Keratinocyte (primary cell): Measurements from ENCODE around the gene PCDHGA6. TPM values are rescaled to one million over a fixed set of nuclear protein-coding genes. Genes with fewer than 3 reads are reported as not detected.

Experiments
- DNase-seq: peaks from one replicate; pipeline ENCODE4 v3.0.0-alpha.2; 2011; ENCODE audit warnings: low read depth, missing footprints, low spot score
- FAIRE-seq: peaks from 2 replicates; lab custom pipeline; 2011; peaks lifted over from hg19 to GRCh38; lab: Jason Lieb, UNC
- H2AFZ ChIP-seq: 2 replicates; pipeline ENCODE4 v1.6.0; 2012; ENCODE audit warnings: low read length, control low read depth, inconsistent platforms; ENCODE audit not compliant: control insufficient read depth
- H3K27ac ChIP-seq: 2 replicates; pipeline ENCODE4 v1.5.1; 2011; ENCODE audit warnings: low read length; ENCODE audit not compliant: control insufficient read depth, insufficient read depth
- H3K27me3 ChIP-seq: 3 replicates; pipeline ENCODE4 v1.6.0; 2011; ENCODE audit warnings: low read length; ENCODE audit not compliant: control insufficient read depth, insufficient read depth; ENCODE audit errors: extremely low read depth
- H3K36me3 ChIP-seq, 2 experiments: 2 replicates in 1 of 2; 3 replicates in 1 of 2; pipeline ENCODE4 v1.5.1; 2011; ENCODE audit warnings: low read length in 2 of 2, mild to moderate bottlenecking in 1 of 2; ENCODE audit not compliant: control insufficient read depth in 2 of 2, insufficient read depth in 2 of 2; ENCODE audit errors: extremely low read depth in 1 of 2
- H3K4me1 ChIP-seq: 3 replicates; pipeline ENCODE4 v1.5.1; 2011; ENCODE audit warnings: low read length; ENCODE audit not compliant: control insufficient read depth, insufficient read depth; ENCODE audit errors: extremely low read depth
- H3K4me2 ChIP-seq: 3 replicates; pipeline ENCODE4 v1.6.0; 2011; ENCODE audit warnings: low read depth, low read length; ENCODE audit not compliant: control insufficient read depth, insufficient read depth; ENCODE audit errors: extremely low read depth
- H3K4me3 ChIP-seq, 3 experiments: fragments of 200-600 bp in 1 of 3; sonication (generic) in 1 of 3; 2 replicates in 2 of 3; 3 replicates in 1 of 3; pipeline ENCODE4 v1.5.1; 2011 to 2016; ENCODE audit warnings: low read length in 3 of 3, mild to moderate bottlenecking in 3 of 3, control low read depth in 2 of 3, inconsistent platforms in 1 of 3, low read depth in 1 of 3, mixed read lengths in 1 of 3, mixed run types in 1 of 3, moderate library complexity in 1 of 3; ENCODE audit not compliant: control insufficient read depth in 2 of 3, insufficient read depth in 2 of 3; ENCODE audit errors: extremely low read depth in 1 of 3
- H3K79me2 ChIP-seq: 2 replicates; pipeline ENCODE4 v1.6.0; 2012; ENCODE audit warnings: low read length; ENCODE audit not compliant: control insufficient read depth, insufficient read depth
- H3K9ac ChIP-seq: 3 replicates; pipeline ENCODE4 v1.6.0; 2011; ENCODE audit warnings: low read length; ENCODE audit not compliant: control insufficient read depth, insufficient read depth; ENCODE audit errors: extremely low read depth
- H3K9me1 ChIP-seq: 3 replicates; pipeline ENCODE4 v1.6.0; 2011; ENCODE audit warnings: low read length; ENCODE audit not compliant: control insufficient read depth, insufficient read depth; ENCODE audit errors: extremely low read depth
- H3K9me3 ChIP-seq: 2 replicates; pipeline ENCODE4 v1.5.1; 2012; ENCODE audit warnings: low read depth, low read length; ENCODE audit not compliant: control insufficient read depth
- H4K20me1 ChIP-seq: 3 replicates; pipeline ENCODE4 v1.6.0; 2011; ENCODE audit warnings: low read length; ENCODE audit not compliant: control insufficient read depth, insufficient read depth; ENCODE audit errors: extremely low read depth
- EZH2 ChIP-seq: IDR thresholded peaks from one replicate; pipeline ENCODE4 v1.6.1; 2012; ENCODE audit warnings: inconsistent platforms, mild to moderate bottlenecking, low read length, moderate library complexity
- dilution Hi-C: fragments of 300-500 bp; cut with MboI; formaldehyde crosslinking; loops from one replicate; pipeline ENCODE4 v1.7.0; 2020; ENCODE audit warnings: low sequenced_read_pairs; ENCODE audit not compliant: extremely low pct_ligation_motif_present
- polyA minus RNA-seq, 3 experiments: library from RNA; depleted of rRNA, polyadenylated mRNA; stranded (reverse); fragments of >200 nt; gene quantifications; 1 replicate in 1 of 3; 2 replicates in 1 of 3; 3 replicates in 1 of 3; pipeline ENCODE4 v1.2.3, GENCODE V29; 2011
- polyA plus RNA-seq, 5 experiments: library from polyadenylated mRNA; depleted of rRNA in 3 of 5; stranded (reverse) in 3 of 5; stranded (forward) in 1 of 5; unstranded in 1 of 5; fragments of >200 nt; gene quantifications; 1 replicate in 1 of 5; 2 replicates in 3 of 5; 3 replicates in 1 of 5; pipeline versions ENCODE4 v1.2.1 to v1.2.3, GENCODE V29; 2011 to 2012; ENCODE audit warnings: missing spikeins in 2 of 5, low read depth in 1 of 5, low replicate concordance in 1 of 5
- TF ChIP-seq, protein P1 (sequence below), 3 experiments: IDR thresholded peaks in 1 of 3; conservative IDR thresholded peaks in 1 of 3; optimal IDR thresholded peaks in 1 of 3; 2 replicates in 2 of 3; 3 replicates in 1 of 3; pipeline versions ENCODE3 to v1.5.1; 2011; ENCODE audit warnings: low read length in 3 of 3, mild to moderate bottlenecking in 3 of 3, moderate library complexity in 2 of 3, control low read depth in 1 of 3, inconsistent platforms in 1 of 3; ENCODE audit not compliant: insufficient read depth in 2 of 3; ENCODE audit errors: extremely low read depth in 1 of 3

The PCDHGA6 gene
- polyA plus RNA-seq, result 0.16 to 0.36 TPM (median 0.28 TPM) in 3 replicates
- polyA plus RNA-seq (2011; ENCODE audit: low read depth), result 0.10 TPM
- polyA plus RNA-seq (2011; cell fraction: cytosol; rRNA removed), result 0.04 and 0.05 TPM in 2 replicates
- 0.82 and 1.0 TPM in 2 replicates for polyA plus RNA-seq (2011; cell fraction: nucleus; rRNA removed)
- polyA plus RNA-seq (2012; ENCODE audit: low replicate concordance), result 0.18 and 0.28 TPM in 2 replicates
- 0.35 to 1.1 TPM (median 1.0 TPM) in 3 replicates for polyA minus RNA-seq
- not detected for polyA minus RNA-seq (2011; cell fraction: cytosol; rRNA and poly(A)+ RNA removed)
- polyA minus RNA-seq (2011; cell fraction: nucleus; rRNA and poly(A)+ RNA removed), result 0.95 and 2.0 TPM in 2 replicates

DNA sequence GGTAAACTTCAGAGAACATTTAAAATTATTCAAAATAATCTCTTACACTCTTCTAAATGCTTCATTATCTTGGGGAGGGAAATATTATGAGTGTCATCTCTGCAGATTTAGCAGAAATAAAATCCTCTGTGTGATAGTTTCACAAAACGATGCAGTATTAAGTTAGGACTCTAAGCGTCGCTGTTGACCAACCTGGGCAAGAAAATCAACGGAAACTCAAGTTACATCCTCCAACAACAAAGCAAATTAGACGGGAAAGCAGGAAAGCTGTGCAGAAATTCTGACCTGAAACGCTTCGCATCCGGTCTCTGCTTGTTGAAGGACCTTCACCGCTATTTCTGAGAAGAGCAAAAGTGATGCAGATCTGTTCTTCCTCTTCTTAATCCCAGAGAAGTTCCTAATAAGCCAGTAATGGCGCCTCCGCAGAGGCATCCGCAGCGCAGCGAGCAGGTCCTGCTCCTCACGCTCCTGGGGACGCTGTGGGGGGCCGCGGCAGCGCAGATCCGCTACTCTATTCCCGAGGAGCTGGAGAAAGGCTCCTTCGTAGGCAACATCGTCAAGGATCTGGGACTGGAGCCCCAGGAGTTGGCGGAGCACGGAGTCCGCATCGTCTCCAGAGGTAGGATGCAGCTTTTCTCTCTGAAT lies at the start of gene PCDHGA6:
TSS of gene PCDHGA6 (plus strand) at position 219 of the 645 bp plus-strand sequence. CDS start at position 412, 193 bp downstream.
- no peaks in the 10 kb centered on the region for H3K36me3 ChIP-seq
- H3K4me3 ChIP-seq, result no peak within 1 kb of the TSS
- H3K9me3 ChIP-seq, result peaks cover 24% of the 10 kb centered on the region
- dilution Hi-C loops, result no loop called here
- FAIRE-seq (no peak), DNase-seq (no peak)
- H3K27ac ChIP-seq, result no peak within 1 kb of the TSS
- no peak within 1 kb of the TSS for H3K9ac ChIP-seq
- H3K4me1 ChIP-seq, result no peaks in the 10 kb centered on the region
- no peaks in the 10 kb centered on the region for H3K9me1 ChIP-seq
- H3K79me2 ChIP-seq, result no peaks in the 10 kb centered on the region
- peak within 1 kb of the TSS; percentile 7 for H3K4me2 ChIP-seq
- H3K27me3 ChIP-seq, result peaks cover 33% of the 10 kb centered on the region
- H2AFZ ChIP-seq, result peak within 1 kb of the TSS; percentile 11
- no peaks in the 10 kb centered on the region for H4K20me1 ChIP-seq
- TF ChIP-seq EZH2, result no peak
- TF ChIP-seq, protein P1, sequence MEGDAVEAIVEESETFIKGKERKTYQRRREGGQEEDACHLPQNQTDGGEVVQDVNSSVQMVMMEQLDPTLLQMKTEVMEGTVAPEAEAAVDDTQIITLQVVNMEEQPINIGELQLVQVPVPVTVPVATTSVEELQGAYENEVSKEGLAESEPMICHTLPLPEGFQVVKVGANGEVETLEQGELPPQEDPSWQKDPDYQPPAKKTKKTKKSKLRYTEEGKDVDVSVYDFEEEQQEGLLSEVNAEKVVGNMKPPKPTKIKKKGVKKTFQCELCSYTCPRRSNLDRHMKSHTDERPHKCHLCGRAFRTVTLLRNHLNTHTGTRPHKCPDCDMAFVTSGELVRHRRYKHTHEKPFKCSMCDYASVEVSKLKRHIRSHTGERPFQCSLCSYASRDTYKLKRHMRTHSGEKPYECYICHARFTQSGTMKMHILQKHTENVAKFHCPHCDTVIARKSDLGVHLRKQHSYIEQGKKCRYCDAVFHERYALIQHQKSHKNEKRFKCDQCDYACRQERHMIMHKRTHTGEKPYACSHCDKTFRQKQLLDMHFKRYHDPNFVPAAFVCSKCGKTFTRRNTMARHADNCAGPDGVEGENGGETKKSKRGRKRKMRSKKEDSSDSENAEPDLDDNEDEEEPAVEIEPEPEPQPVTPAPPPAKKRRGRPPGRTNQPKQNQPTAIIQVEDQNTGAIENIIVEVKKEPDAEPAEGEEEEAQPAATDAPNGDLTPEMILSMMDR (optimal IDR thresholded peaks at IDR 0.05 in 1 of 3, IDR thresholded peaks at IDR 0.05 in 1 of 3, conservative IDR thresholded peaks at IDR 0.05 in 1 of 3; ENCODE audit: extremely low read depth in 1 of 3, insufficient read depth in 2 of 3, low read length in 3 of 3), result peak in 2 of 3 experiments; percentile 31 to 33

DNA sequence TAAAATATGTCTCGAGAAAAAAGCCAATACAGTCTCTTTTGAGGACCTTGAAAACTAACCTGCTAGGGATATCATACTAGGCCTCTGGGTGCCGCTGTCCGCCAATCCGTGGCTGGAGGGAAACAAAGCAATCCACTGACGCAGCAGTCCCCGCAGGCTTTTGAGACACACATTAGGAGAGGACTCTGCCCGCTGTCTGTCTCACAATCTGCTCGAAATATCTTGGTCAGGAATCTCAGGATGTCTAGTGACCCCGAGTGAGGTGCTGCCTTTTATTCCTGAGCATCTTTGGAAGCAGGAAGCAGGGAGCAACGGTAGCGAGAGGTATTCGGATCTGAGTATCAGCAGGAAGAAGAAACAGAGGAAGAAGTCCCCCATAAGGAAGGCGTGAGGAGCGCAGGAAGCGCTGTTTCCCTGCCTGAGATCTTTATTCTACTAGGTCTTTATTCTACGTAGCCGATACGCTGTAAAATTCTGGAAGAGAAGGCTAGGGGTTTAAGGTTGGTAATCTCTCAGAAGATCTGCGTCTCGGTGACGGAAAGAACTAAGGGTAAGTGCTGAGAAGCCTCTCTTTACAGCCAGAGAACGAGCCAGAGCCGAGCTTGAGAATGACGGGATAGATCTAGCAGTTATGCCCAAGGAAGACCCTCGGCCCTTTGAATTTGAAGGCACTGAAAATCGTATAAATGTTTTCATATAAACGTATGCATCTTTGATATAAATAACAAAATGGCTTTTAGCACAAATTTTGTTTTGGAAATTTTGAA lies 47.4 kb upstream of the PCDHGA6 start:
- Histone ChIP-seq H3K4me1 (no peaks in the 10 kb centered on the region), H4K20me1 (no peaks in the 10 kb centered on the region), H3K79me2 (no peaks in the 10 kb centered on the region), H3K9ac (no peak overlapping the region), H3K4me2 (peak overlapping the region; percentile 62), H3K9me3 (no peaks in the 10 kb centered on the region), H3K4me3 (peak overlapping the region; percentile 7 to 53 (median 37)), H3K27ac (no peak overlapping the region), H2AFZ (peak overlapping the region; percentile 34), H3K27me3 (peaks cover 1% of the 10 kb centered on the region), H3K9me1 (no peaks in the 10 kb centered on the region), H3K36me3 (no peaks in the 10 kb centered on the region)
- dilution Hi-C loops, result no loop called here
- FAIRE-seq (no peak), DNase-seq (no peak)
- no peak for TF ChIP-seq EZH2
- TF ChIP-seq, protein P1 (optimal IDR thresholded peaks at IDR 0.05 in 1 of 3, IDR thresholded peaks at IDR 0.05 in 1 of 3, conservative IDR thresholded peaks at IDR 0.05 in 1 of 3; ENCODE audit: extremely low read depth in 1 of 3, insufficient read depth in 2 of 3, low read length in 3 of 3), result peak; percentile 53 to 62 (median 55)
